CD4-positive, alpha-beta T cell treated with Interleukin-2 at 100 ng/mL for 4 hours (primary cell): Measurements from ENCODE around the gene IPO5.

Experiments
- DNase-seq: peaks from one replicate; pipeline ENCODE4 v3.0.0-alpha.2; 2020; ENCODE audit warnings: low spot score

The IPO5 gene

DNA sequence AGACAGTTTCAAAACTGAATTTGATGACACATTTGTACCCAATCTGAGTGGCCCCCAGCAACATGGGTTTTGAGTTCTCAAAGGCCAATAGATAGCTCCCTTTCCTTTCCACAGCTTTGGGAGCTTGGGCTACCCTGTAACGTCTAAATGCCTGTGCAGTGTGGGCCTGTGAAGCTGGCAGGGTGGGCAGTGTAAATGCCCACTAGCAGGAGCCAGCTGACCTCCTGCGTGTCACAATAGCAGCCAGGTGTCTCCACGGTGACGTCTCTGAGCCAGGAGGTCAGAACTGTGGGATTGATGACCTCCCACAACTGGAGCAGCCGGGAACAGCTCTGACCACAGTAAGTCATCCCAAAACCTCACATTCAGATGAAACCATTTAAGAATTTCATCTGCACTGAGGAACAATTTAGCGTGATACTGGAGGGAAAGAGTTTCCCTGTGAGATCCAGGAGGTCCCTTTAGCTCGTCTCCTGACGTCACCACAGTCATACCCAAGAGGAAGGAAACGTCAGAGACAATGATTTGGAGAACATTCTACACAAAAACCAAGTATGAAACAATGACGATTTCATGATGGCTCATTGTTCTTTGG, at the start of gene IPO5:
TSS of gene IPO5 (plus strand) at position 300 of the 595 bp plus-strand sequence. CDS start 23,022 bp downstream, outside the sequence.
- no peak for DNase-seq

DNA sequence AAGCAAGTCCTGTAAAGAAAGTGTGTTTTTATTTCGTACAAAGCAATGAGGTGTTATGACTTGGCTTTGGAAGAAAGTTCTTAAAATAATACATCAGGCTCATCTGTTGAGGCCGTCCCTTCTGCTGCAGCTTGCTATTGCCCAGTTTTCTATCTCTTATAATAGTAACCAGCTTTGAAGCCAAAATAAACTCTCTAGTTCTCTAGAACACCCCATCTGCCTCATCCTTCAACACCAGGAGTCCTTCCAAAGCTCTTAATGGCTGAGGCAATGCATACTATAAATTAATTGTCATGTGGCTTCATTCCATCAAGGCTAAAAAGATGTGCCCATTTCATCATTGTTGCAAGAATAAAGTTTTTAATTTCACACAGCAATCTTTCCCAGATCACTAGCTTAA, 49.4 kb upstream of the IPO5 start:
- DNase-seq: no peak

DNA sequence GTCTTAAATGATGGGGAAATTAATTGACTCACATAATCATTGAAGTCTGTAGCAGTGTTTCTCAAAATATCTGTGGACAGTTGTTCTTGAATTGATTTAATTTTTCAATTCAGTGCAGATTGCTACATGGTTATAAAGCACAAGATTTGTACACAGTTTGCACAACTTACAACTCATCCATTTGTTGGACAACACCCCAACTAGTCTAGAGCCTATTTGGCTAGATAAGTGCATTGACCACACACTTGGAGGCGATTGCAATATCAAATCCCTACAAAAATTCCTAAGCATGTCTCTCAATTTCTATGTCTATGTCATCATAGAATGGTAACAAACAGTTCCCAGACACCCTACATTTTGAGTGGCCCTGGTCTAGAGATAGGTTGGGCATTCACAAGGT, 48.0 kb upstream of the IPO5 start:
- no peak for DNase-seq

GRCh38 chr13:97911311-97912138, 42.0 kb upstream of the IPO5 start:
- no peak for DNase-seq

- DNase-seq: no peak
These were observed 41.3 kb upstream of the IPO5 start for GRCh38 chr13:97912139-97912535.

GRCh38 chr13:97913206-97913605, 40.3 kb upstream of the IPO5 start:
- no peak for DNase-seq

DNA sequence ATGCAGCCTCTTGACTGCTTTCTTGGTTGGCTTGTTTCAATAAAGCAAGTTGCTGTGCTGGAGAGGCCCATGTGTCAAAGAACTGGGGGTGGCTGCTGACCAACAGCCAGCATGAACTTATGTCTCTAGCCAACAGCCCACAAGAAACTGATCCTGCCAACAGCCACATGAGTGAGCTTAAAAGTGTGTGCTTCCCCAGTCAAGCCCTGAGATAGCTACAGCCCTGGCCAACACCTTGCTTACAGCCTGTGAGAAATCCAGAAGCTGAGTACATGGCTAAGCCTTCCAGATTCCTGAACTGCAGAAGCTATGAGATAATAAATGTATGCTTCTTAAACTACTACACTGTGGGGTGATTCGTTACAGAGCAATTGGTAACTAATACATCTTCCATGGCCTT, 38.9 kb upstream of the IPO5 start:
- DNase-seq: no peak

- DNase-seq: no peak
These were observed 32.2 kb upstream of the IPO5 start for GRCh38 chr13:97921176-97921816.

DNA sequence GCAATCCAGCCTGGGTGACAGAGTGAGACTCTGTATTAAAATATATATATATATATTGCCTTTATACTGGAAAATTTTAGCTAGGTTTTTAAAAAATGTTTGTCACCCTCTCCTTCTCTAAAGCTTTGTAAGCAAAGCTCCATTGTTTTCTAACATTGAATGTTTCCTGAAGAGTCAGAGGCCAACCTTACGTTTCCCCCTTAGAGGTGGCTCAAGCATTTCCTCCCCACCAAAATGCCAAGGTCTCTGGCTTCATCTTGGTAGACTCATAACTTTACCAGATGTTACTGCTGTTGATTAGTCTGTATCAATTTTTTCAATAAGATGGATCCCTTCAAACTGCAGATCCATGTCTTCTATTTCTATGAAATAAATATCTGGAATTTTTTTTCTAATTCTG, 25.2 kb upstream of the IPO5 start:
- DNase-seq: no peak

DNA sequence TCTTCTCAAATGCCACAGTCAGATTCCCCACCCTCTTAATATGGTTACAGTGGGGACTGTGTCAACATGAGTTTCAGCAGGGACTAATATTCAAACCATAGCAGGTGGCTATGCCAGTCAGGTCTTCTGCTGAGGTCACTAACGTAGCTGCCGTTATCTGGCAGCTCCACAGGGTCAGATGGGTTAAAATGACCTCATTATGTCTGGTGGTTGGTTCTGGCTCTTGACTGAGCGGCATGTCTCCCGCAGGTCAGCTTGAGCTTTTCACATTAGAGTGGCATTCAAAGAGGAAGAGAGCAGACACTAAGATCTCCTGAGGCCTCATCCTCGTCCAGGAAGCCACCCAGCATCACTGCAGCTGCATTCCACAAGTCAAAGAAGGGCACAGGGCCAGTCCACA, 21.4 kb upstream of the IPO5 start:
- no peak for DNase-seq

DNA sequence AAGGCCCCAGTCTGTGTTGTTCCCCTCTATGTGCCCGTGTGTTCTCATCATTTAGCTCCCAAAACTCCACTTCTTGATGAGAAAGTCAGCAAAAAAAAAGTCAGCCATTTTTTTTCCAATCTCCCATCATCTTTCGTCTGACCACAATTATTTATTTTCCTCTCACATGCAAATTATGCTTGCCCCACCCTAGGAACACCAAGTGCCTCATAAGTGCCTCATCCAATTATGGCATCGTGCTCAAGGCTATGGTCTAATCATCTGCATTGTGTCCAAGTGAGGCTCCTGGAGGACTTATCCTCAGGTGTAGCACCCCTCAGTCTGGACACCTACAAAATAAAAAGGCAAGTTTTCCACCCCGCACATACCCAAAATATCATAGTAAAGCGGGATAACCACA, 20.8 kb upstream of the IPO5 start:
- DNase-seq: no peak

- DNase-seq: no peak
These were observed 19.7 kb upstream of the IPO5 start for GRCh38 chr13:97933776-97934175.

DNA sequence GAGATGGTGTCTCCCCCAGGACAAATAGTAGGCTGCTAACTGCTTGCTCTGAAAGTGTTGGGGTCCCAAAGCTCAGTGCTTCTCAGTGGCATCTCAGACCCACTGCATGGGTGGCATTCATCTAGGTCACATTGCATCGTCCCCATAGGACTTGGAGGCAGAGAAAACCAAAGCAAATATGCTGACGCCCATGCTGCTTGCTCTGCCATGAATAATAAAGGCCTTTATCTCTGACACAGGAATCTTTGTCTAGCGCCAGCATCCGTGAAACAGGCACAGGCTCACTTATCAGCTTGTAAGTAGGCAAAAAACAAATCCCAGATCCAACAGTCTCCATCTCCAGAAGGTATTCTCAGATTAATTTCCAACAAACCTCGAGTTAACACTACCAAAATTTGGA, 18.9 kb upstream of the IPO5 start:
- no peak for DNase-seq

GRCh38 chr13:97935071-97935470, 18.4 kb upstream of the IPO5 start:
- DNase-seq: no peak

DNA sequence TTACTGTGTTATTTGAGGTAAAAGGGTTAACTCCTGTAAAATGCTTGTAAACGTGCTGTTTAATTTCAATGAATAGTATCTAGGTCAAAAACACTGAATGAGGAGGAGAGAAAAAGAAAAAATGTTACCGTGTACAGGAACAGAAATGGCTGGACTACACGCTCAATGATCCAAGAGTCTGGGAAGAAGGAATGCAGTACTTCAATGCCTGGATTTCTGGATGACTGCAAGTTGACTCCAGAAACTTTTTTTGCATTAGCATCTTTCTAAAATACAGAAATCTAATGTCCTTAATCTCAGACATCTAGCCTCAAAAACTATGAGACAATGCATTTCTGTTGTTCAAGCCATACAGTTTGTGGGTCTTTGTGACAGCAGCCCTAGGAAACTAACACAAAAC, 17.4 kb upstream of the IPO5 start:
- DNase-seq: no peak

DNA sequence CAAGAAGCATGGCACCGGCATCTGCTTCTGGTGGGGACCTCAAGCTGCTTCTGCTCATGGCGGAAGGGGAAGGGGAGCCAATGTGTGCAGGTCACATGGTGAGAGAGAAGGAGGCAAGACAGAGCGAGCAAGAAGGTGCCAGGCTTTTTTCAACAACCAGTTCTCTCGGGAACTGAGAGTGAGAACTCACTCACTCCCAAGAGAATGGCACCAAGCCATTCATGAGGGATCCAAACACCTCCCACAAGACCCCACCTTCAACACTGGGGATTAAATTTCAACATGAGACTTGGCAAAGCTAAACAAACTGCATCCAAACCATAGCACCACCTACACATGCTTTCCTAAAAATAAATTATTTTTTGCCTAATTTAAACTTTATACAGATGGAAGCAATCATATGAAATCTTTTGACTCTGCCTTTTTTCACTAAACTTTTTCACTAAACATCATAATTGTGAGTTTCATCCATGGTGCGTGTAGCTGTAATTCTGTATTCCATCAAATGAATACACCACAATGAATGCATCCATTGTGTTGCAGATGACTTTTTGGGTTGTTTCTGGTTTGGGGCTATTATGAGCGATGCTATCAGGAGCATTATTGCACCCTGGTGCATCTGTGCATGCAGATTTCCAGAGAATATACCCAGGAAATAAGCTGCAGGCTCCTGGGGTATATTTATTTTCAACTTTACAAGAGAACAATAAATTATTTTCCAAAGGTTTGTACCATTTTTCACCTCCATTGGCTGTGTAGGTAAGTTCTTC, 14.6 kb upstream of the IPO5 start:
- DNase-seq: no peak

DNA sequence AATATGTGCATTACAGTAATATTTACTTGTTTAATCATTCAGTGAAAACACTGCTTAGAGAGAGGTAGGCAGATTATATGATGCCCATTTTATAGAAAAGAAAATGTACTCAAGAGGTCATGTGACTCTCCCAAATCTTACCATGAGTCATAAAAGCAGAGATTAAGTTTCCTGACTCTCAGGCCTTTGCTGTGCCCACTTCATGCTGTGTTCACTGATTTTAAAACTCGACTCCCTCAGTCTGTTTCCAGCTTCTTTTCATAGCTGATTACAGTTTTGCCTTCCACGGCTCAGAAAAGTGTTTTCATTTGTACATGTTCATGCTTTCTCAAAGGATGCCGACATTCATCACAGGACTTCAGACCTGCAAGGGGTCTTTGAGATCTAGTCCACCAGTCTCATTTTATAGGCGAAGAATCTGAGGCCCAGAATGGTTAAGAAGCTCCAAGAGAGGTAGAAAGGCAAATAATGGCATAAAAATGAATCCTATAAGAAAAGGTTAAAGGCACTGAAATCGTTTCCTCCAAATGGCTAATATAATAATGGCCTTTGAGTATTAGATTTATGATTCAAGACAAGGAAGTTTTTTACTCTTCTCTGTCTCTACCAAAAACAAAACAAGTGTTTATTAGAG, 9.0 kb upstream of the IPO5 start:
- no peak for DNase-seq

- no peak for DNase-seq
These were observed 8.1 kb upstream of the IPO5 start for GRCh38 chr13:97945342-97945741.

GRCh38 chr13:97945792-97946419, 7.6 kb upstream of the IPO5 start:
- no peak for DNase-seq

DNA sequence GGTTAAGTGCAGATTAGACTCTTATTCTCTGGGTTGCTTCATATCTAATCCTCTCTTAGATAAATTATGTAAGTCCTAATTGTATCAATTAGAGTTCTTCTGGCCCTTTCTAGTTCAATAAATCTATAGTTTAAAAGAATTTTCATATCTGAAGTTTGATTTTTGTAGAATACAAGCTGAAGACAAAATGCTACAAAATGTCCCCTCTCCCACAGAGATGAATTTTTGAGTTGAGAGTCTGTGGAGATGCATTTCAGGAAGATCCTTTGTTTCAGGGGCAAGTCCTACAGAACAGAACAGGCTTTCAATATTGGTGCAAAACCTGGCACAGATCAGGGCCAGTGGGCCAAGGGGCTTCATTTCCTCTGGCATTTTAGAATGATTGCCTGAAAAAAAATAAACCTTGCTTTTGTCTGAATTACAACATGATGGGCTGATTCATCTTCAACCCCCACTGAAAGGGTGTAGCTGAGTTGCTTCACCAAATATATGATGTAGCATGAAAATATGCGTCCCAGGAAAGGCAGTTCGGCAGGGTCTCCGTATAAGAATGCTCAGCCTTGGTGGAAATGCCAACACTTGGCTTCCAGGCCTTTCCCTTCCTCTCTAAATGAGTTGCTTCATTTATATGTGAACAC, 6.4 kb upstream of the IPO5 start:
- DNase-seq: no peak

DNA sequence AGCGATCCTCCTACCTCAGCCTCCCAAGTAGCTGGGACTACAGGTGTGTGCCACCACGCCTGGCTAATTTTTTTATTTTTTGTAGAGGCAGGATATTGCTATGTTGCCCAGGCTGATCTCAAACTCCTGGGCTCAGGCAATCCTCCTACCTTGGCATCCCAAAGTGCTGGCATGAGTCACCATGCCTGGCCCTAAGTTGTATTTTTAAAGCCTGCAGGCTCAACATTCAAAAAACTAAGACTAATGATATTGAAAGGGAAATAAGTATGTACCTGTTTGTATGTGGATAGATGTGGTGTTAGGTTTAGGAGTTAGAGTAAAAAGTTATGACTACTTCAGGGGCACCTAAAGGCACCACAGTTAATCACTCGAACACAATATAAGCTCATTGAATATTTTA, 5.4 kb upstream of the IPO5 start:
- no peak for DNase-seq
